ENCODE measurements around the gene CCDC178.

The CCDC178 gene

DNA sequence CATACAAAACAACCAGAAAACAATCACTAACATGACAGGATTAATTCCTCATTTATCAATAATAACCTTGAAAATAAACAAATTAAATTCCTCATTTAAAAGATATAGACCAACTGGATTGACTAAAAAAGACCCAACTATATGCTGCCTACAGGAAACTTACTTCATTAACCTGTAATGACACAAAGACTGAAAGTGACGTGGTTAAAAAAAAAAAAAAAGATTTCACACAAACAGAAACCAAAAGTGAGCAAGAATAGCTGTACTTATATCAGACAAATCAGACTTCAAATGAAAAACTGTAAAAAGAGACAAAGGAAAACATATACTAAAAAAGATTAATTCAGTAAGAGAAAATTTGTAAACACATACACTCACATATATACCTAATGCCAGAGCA is 201.2 kb downstream of the CCDC178 start:
- Histone ChIP-seq H3K27ac (ENCODE audit: low read depth, low read length, poor library complexity, severe bottlenecking) (no peak overlapping the region), H3K36me3 (ENCODE audit: insufficient read depth, low read length) (no peaks in the 10 kb centered on the region), H3K9me2 (ENCODE audit: low read depth, low read length) (no peaks in the 10 kb centered on the region), H4K20me1 (ENCODE audit: insufficient read depth, low read length) (no peaks in the 10 kb centered on the region), H3F3A (ENCODE audit: insufficient read depth, low read length) (no peaks in the 10 kb centered on the region), H3K4me1 (ENCODE audit: insufficient read depth, low read length, severe bottlenecking) (no peaks in the 10 kb centered on the region), H2AFZ (ENCODE audit: low read length) (no peak overlapping the region), H3K9ac (ENCODE audit: low read length) (no peak overlapping the region), H3K79me2 (ENCODE audit: insufficient read depth, low read length) (no peaks in the 10 kb centered on the region), H3K4me3 (ENCODE audit: low read depth, low read length, poor library complexity, severe bottlenecking) (no peak overlapping the region), H3K4me2 (ENCODE audit: low read length) (no peak overlapping the region), H3K9me3 (ENCODE audit: low read length) (no peaks in the 10 kb centered on the region), H3K27me3 (ENCODE audit: insufficient read depth, low read length) (no peaks in the 10 kb centered on the region)
- TF ChIP-seq, protein P1, sequence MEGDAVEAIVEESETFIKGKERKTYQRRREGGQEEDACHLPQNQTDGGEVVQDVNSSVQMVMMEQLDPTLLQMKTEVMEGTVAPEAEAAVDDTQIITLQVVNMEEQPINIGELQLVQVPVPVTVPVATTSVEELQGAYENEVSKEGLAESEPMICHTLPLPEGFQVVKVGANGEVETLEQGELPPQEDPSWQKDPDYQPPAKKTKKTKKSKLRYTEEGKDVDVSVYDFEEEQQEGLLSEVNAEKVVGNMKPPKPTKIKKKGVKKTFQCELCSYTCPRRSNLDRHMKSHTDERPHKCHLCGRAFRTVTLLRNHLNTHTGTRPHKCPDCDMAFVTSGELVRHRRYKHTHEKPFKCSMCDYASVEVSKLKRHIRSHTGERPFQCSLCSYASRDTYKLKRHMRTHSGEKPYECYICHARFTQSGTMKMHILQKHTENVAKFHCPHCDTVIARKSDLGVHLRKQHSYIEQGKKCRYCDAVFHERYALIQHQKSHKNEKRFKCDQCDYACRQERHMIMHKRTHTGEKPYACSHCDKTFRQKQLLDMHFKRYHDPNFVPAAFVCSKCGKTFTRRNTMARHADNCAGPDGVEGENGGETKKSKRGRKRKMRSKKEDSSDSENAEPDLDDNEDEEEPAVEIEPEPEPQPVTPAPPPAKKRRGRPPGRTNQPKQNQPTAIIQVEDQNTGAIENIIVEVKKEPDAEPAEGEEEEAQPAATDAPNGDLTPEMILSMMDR (IDR thresholded peaks at IDR 0.05; ENCODE audit: low read length), result no peak
- TF ChIP-seq EZH2 (IDR thresholded peaks at IDR 0.05; ENCODE audit: borderline replicate concordance, low read length), result no peak

DNA sequence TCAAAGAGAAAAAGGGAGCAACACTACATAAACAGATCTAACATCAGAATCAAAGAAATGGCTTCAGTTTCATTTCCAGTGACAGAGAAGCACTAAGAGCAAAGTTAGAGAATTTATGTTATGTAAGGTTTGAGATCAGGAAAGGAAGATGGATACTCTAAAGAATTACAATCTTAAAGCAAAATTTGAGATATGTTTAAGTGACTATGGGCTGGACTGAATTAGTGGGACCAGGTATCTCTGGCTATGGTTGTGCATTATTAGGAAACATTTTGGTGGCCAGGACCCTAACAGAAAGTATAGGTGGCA is 208.2 kb downstream of the CCDC178 start:
- Histone ChIP-seq H3K4me1 (ENCODE audit: insufficient read depth, low read length, severe bottlenecking) (no peaks in the 10 kb centered on the region), H4K20me1 (ENCODE audit: insufficient read depth, low read length) (no peaks in the 10 kb centered on the region), H2AFZ (ENCODE audit: low read length) (no peak overlapping the region), H3K27me3 (ENCODE audit: insufficient read depth, low read length) (no peaks in the 10 kb centered on the region), H3K27ac (ENCODE audit: low read depth, low read length, poor library complexity, severe bottlenecking) (no peak overlapping the region), H3K9me3 (ENCODE audit: low read length) (no peaks in the 10 kb centered on the region), H3F3A (ENCODE audit: insufficient read depth, low read length) (no peaks in the 10 kb centered on the region), H3K79me2 (ENCODE audit: insufficient read depth, low read length) (no peaks in the 10 kb centered on the region), H3K9ac (ENCODE audit: low read length) (no peak overlapping the region), H3K4me2 (ENCODE audit: low read length) (no peak overlapping the region), H3K36me3 (ENCODE audit: insufficient read depth, low read length) (no peaks in the 10 kb centered on the region), H3K9me2 (ENCODE audit: low read depth, low read length) (no peaks in the 10 kb centered on the region), H3K4me3 (ENCODE audit: low read depth, low read length, poor library complexity, severe bottlenecking) (no peak overlapping the region)
- TF ChIP-seq EZH2 (IDR thresholded peaks at IDR 0.05; ENCODE audit: borderline replicate concordance, low read length), result no peak
- TF ChIP-seq, protein P1 (IDR thresholded peaks at IDR 0.05; ENCODE audit: low read length), result no peak

- Histone ChIP-seq H3K9me3 (ENCODE audit: low read length) (no peaks in the 10 kb centered on the region), H4K20me1 (ENCODE audit: insufficient read depth, low read length) (no peaks in the 10 kb centered on the region), H3K27ac (ENCODE audit: low read depth, low read length, poor library complexity, severe bottlenecking) (no peak overlapping the region), H3K79me2 (ENCODE audit: insufficient read depth, low read length) (no peaks in the 10 kb centered on the region), H2AFZ (ENCODE audit: low read length) (no peak overlapping the region), H3K4me3 (ENCODE audit: low read depth, low read length, poor library complexity, severe bottlenecking) (no peak overlapping the region), H3K36me3 (ENCODE audit: insufficient read depth, low read length) (no peaks in the 10 kb centered on the region), H3K4me1 (ENCODE audit: insufficient read depth, low read length, severe bottlenecking) (no peaks in the 10 kb centered on the region), H3K4me2 (ENCODE audit: low read length) (no peak overlapping the region), H3K9me2 (ENCODE audit: low read depth, low read length) (no peaks in the 10 kb centered on the region), H3F3A (ENCODE audit: insufficient read depth, low read length) (no peaks in the 10 kb centered on the region), H3K27me3 (ENCODE audit: insufficient read depth, low read length) (no peaks in the 10 kb centered on the region), H3K9ac (ENCODE audit: low read length) (no peak overlapping the region)
- TF ChIP-seq, protein P1 (IDR thresholded peaks at IDR 0.05; ENCODE audit: low read length), result peak; percentile 92
- no peak for TF ChIP-seq EZH2 (IDR thresholded peaks at IDR 0.05; ENCODE audit: borderline replicate concordance, low read length)
Measured at GRCh38 chr18:33231474-33232317, 208.8 kb downstream of the CCDC178 start.
